B cell (primary cell): ENCODE results near the gene CALR. TPM values are rescaled to one million over a fixed set of nuclear protein-coding genes. Genes with fewer than 3 reads are reported as not detected.

Experiments used
- ATAC-seq: fragments of 200-7000 bp; cut with Tn5 transposase; one replicate; pipeline ENCODE4 v1.10.0; 2021; ENCODE audit warnings: low read depth, mild to moderate bottlenecking, moderate number of reproducible peaks, moderate library complexity
- CTCF ChIA-PET: fragments of 350-600 bp; sonication (Branson Sonifier 250); formaldehyde crosslinking; loops from one replicate; lab custom pipeline; 2021; ENCODE audit warnings: antibody characterized with exemption, inconsistent platforms; lab: Charles Lee
- POLR2A ChIA-PET: fragments of 350-600 bp; sonication (Branson Sonifier 250); formaldehyde crosslinking; loops from one replicate; lab custom pipeline; 2021; ENCODE audit warnings: antibody characterized with exemption; lab: Charles Lee
- DNase-seq: peaks from one replicate; pipeline ENCODE4 v3.0.0; 2013
- H2AFZ ChIP-seq: 2 replicates; pipeline ENCODE4 v1.6.1; 2012; ENCODE audit warnings: mild to moderate bottlenecking, low read depth, low read length; ENCODE audit not compliant: insufficient read depth, poor library complexity, severe bottlenecking
- H3K27ac ChIP-seq, 2 donors: 1 replicate in 1 of 2; 2 replicates in 1 of 2; pipeline ENCODE4 v1.5.1; 2012 to 2013; ENCODE audit warnings: low read length in 2 of 2, mild to moderate bottlenecking in 2 of 2, moderate library complexity in 1 of 2
- H3K27me3 ChIP-seq, 4 experiments: fragments of 200-600 bp in 1 of 4; sonication (generic) in 1 of 4; replicated peaks in 1 of 4; 1 replicate in 2 of 4; 2 replicates in 2 of 4; pipeline versions ENCODE4 v1.6.1 to v1.7.0; 2013 to 2016; ENCODE audit warnings: low read length in 3 of 4, mild to moderate bottlenecking in 2 of 4, mixed read lengths in 1 of 4, moderate library complexity in 1 of 4; ENCODE audit not compliant: insufficient read depth in 4 of 4, control insufficient read depth in 3 of 4; ENCODE audit errors: control extremely low read depth in 1 of 4
- H3K36me3 ChIP-seq, 2 experiments: replicated peaks in 1 of 2; 1 replicate in 1 of 2; 2 replicates in 1 of 2; pipeline versions ENCODE4 v1.6.1 to v1.7.1; 2013; ENCODE audit warnings: low read length in 1 of 2; ENCODE audit not compliant: insufficient read depth in 2 of 2, control insufficient read depth in 1 of 2; ENCODE audit errors: control extremely low read depth in 1 of 2, extremely low read depth in 1 of 2
- H3K4me1 ChIP-seq, 2 donors: fragments of 200-600 bp in 1 of 2; sonication (generic) in 1 of 2; 1 replicate in 1 of 2; 2 replicates in 1 of 2; pipeline versions ENCODE4 v1.5.1 to v1.6.1; 2013 to 2017; ENCODE audit warnings: low read length in 2 of 2; ENCODE audit not compliant: control insufficient read depth in 2 of 2, insufficient read depth in 2 of 2
- H3K4me2 ChIP-seq: replicated peaks from 2 replicates; pipeline ENCODE3; 2012; ENCODE audit warnings: mild to moderate bottlenecking, low read depth, low read length; ENCODE audit not compliant: poor library complexity, severe bottlenecking
- H3K4me3 ChIP-seq, 5 experiments: fragments of 200-600 bp in 1 of 5; sonication (generic) in 1 of 5; 1 replicate in 3 of 5; 2 replicates in 2 of 5; pipeline versions ENCODE4 v1.5.1 to v1.7.0; 2011 to 2016; ENCODE audit warnings: low read length in 4 of 5, mild to moderate bottlenecking in 4 of 5, low read depth in 2 of 5, control low read depth in 1 of 5, moderate library complexity in 1 of 5; ENCODE audit not compliant: insufficient read depth in 1 of 5; ENCODE audit errors: control extremely low read depth in 1 of 5, extremely low read depth in 1 of 5
- H3K79me2 ChIP-seq: fragments of 200-600 bp; sonication (generic); one replicate; pipeline ENCODE4 v1.6.0; 2016; ENCODE audit warnings: low read length; ENCODE audit not compliant: control insufficient read depth, insufficient read depth
- H3K9ac ChIP-seq: fragments of 200-600 bp; sonication (generic); 2 replicates; pipeline ENCODE4 v1.6.1; 2017; ENCODE audit warnings: mild to moderate bottlenecking, low read length, moderate library complexity
- H3K9me3 ChIP-seq, 3 donors: one replicate each; pipeline versions ENCODE4 v1.6.1 to v1.7.1; 2013; ENCODE audit warnings: low read length in 2 of 3; ENCODE audit not compliant: control insufficient read depth in 2 of 3, insufficient read depth in 1 of 3; ENCODE audit errors: control extremely low read depth in 1 of 3
- H4K20me1 ChIP-seq: 2 replicates; pipeline ENCODE4 v1.6.0; 2012; ENCODE audit warnings: mild to moderate bottlenecking, low read length; ENCODE audit not compliant: insufficient read depth, control insufficient read depth, poor library complexity, severe bottlenecking
- H3K27ac Mint-ChIP-seq: one replicate; pipeline ENCODE4 v1.8.0; 2021; ENCODE audit warnings: mixed read lengths
- H3K27me3 Mint-ChIP-seq: one replicate; pipeline ENCODE4 v1.8.0; 2021; ENCODE audit warnings: mixed read lengths
- H3K4me1 Mint-ChIP-seq: one replicate; pipeline ENCODE4 v1.8.0; 2021; ENCODE audit warnings: mixed read lengths
- H3K4me3 Mint-ChIP-seq: one replicate; pipeline ENCODE4 v1.8.0; 2021; ENCODE audit warnings: mixed read lengths
- H3K9me3 Mint-ChIP-seq: one replicate; pipeline ENCODE4 v1.8.0; 2022; ENCODE audit warnings: mixed read lengths; ENCODE audit not compliant: insufficient read depth
- EZH2 ChIP-seq: IDR thresholded peaks from 2 replicates; pipeline ENCODE4 v1.6.1; 2012; ENCODE audit warnings: borderline replicate concordance, low read depth, mild to moderate bottlenecking, moderate library complexity, low read length; ENCODE audit not compliant: insufficient read depth, poor library complexity, severe bottlenecking
- WGBS: methylation state at CpG from one replicate; pipeline ENCODE4 v1.1.5; 2013; ENCODE audit warnings: missing lambda C conversion rate; ENCODE audit not compliant: insufficient coverage; 5-methylcytosine and 5-hydroxymethylcytosine counted together
- intact Hi-C: fragments of 100-400 bp; cut with micrococcal nuclease; formaldehyde crosslinking; loops from one replicate; pipeline ENCODE4 v1.10.0; 2022
- polyA plus RNA-seq: library from polyadenylated mRNA; depleted of rRNA; stranded (reverse); fragments of >200 nt; gene quantifications from 2 replicates; pipeline ENCODE4 v1.2.3, GENCODE V29; 2012
- total RNA-seq, 2 donors: library from RNA; stranded (reverse); fragments of 120-200 nt in 1 of 2; gene quantifications; 1 replicate in 1 of 2; 2 replicates in 1 of 2; pipeline versions ENCODE4 v1.2.3 to v1.2.4, GENCODE V29; 2013 to 2022
- TF ChIP-seq, protein P1 (sequence below): fragments of 200-600 bp; IDR thresholded peaks from one replicate; pipeline ENCODE4 v1.8.0; 2022; ENCODE audit warnings: antibody characterized with exemption, mild to moderate bottlenecking

CALR gene
- total and polyA plus RNA-seq, 2 donors (not counting 1 experiment from before 2014, with no cell fraction given) = 214 to 385 TPM

DNA sequence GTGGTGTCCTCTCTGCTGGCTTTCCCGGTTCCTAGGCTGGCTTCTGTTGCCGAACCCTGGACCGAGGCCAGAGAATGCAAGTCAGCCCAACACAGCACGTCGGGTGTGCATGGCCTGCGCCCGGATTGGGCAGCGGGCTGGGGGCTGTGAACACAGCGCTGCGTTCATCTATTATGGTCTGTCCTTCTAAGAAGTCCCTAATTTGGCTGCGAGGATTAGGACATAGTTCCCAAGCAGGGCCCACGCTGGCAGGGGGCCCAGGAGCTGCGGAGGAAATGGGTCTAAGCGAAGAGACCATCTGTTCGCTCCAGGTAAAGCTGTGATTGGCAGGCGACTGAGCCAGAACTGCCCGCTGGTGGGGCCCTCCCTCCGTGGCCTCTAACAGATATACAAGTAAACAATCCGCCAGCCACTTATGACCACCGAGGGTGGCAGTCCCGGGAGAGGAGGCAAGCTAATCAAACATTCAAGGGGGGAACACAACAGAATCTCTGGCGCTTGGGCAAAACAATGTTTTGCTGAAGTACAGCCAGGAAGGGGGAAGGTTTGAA, 25.3 kb upstream of the CALR start:
- Histone ChIP-seq H3K36me3 (no peaks in the 10 kb centered on the region), H3K4me1 (peaks cover 9 to 17% of the 10 kb centered on the region in 2 donors), H4K20me1 (no peaks in the 10 kb centered on the region), H3K9me3 (no peaks in the 10 kb centered on the region), H3K27me3 (no peaks in the 10 kb centered on the region), H3K4me3 (no peak overlapping the region), H3K9ac (no peak overlapping the region), H2AFZ (no peak overlapping the region), H3K27ac (no peak overlapping the region), H3K79me2 (no peaks in the 10 kb centered on the region), H3K4me2 (no peak overlapping the region)
- POLR2A ChIA-PET = no interaction called here
- WGBS = 41% methylated on average over 20 of the region's 22 CpGs
- Mint-ChIP-seq H3K9me3 (no peaks in the 10 kb centered on the region), H3K27ac (no peak overlapping the region), H3K4me1 (peaks cover 14% of the 10 kb centered on the region), H3K27me3 (no peaks in the 10 kb centered on the region), H3K4me3 (no peak overlapping the region)
- intact Hi-C loops = no loop called here
- DNase-seq (no peak), ATAC-seq (no peak)
- no peak for TF ChIP-seq EZH2
- TF ChIP-seq, protein P1, sequence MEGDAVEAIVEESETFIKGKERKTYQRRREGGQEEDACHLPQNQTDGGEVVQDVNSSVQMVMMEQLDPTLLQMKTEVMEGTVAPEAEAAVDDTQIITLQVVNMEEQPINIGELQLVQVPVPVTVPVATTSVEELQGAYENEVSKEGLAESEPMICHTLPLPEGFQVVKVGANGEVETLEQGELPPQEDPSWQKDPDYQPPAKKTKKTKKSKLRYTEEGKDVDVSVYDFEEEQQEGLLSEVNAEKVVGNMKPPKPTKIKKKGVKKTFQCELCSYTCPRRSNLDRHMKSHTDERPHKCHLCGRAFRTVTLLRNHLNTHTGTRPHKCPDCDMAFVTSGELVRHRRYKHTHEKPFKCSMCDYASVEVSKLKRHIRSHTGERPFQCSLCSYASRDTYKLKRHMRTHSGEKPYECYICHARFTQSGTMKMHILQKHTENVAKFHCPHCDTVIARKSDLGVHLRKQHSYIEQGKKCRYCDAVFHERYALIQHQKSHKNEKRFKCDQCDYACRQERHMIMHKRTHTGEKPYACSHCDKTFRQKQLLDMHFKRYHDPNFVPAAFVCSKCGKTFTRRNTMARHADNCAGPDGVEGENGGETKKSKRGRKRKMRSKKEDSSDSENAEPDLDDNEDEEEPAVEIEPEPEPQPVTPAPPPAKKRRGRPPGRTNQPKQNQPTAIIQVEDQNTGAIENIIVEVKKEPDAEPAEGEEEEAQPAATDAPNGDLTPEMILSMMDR = no peak
- CTCF ChIA-PET = interaction anchor here (0.7 to 1.3 kb wide), 3 partner anchors 12 to 65 kb away, joined by 4 to 5 read pairs (median 4); no protein-coding TSS in a partner anchor

- peak overlapping the region; percentile 18 for H2AFZ ChIP-seq
Observed at GRCh38 chr19:12913851-12914690, 24.3 kb upstream of the CALR start.

More at GRCh38 chr19:12913851-12914690, 24.3 kb upstream of the CALR start:
- Mint-ChIP-seq H3K27ac (peak overlapping the region; percentile 67), H3K4me3 (peak overlapping the region; percentile 48), H3K27me3 (no peaks in the 10 kb centered on the region), H3K9me3 (no peaks in the 10 kb centered on the region), H3K4me1 (peaks cover 17% of the 10 kb centered on the region)
- Histone ChIP-seq H4K20me1 (no peaks in the 10 kb centered on the region), H3K9ac (no peak overlapping the region), H3K27me3 (no peaks in the 10 kb centered on the region), H3K79me2 (no peaks in the 10 kb centered on the region), H3K9me3 (no peaks in the 10 kb centered on the region), H3K4me3 (no peak overlapping the region), H3K36me3 (no peaks in the 10 kb centered on the region), H3K27ac (no peak overlapping the region), H3K4me2 (peak overlapping the region; percentile 26), H3K4me1 (peaks cover 9 to 25% of the 10 kb centered on the region in 2 donors)
- DNase-seq (peak; percentile 50), ATAC-seq (peak; percentile 52)
- intact Hi-C loops = no loop called here
- TF ChIP-seq, protein P1 = no peak
- no peak for TF ChIP-seq EZH2
- ChIA-PET POLR2A (no interaction called here), CTCF (interaction anchor here (0.6 to 1.3 kb wide), 5 partner anchors 13 to 1105 kb away, joined by 3 to 7 read pairs (median 4); no protein-coding TSS in a partner anchor)
- 28% methylated on average over 6 of the region's 12 CpGs for WGBS
